Endothelial cell of umbilical vein (primary cell): Measurements from ENCODE around the gene BCAS3. TPM values are rescaled to one million over a fixed set of nuclear protein-coding genes. Genes with fewer than 3 reads are reported as not detected.

ENCODE experiments used
- BruUV-seq: library from RNA; stranded (reverse); fragments of 400-500 nt; replicated peaks from 2 replicates; lab custom pipeline; 2021; lab: Mats Ljungman, UMichigan
- CTCF ChIA-PET: fragments of 300-600, 350-600 bp; sonication (Branson Sonifier 250); formaldehyde crosslinking; loops from one replicate; lab custom pipeline; 2021; ENCODE audit warnings: antibody characterized with exemption, inconsistent platforms; lab: Charles Lee
- POLR2A ChIA-PET: fragments of 300-600, 350-600 bp; sonication (Branson Sonifier 250); formaldehyde crosslinking; loops from one replicate; lab custom pipeline; 2021; ENCODE audit warnings: antibody characterized with exemption, inconsistent platforms; lab: Charles Lee
- DNase-seq: peaks from one replicate; pipeline ENCODE4 v3.0.0-alpha.2; 2011; ENCODE audit warnings: low read depth, low spot score
- FAIRE-seq: peaks from 2 replicates; lab custom pipeline; 2011; peaks lifted over from hg19 to GRCh38; lab: Jason Lieb, UNC
- H2AFZ ChIP-seq: 2 replicates; pipeline ENCODE4 v1.6.0; 2012; ENCODE audit warnings: low read depth, low read length, control low read depth, inconsistent platforms
- H3K27ac ChIP-seq: 2 replicates; pipeline ENCODE4 v1.5.1; 2011; ENCODE audit warnings: low read depth, mild to moderate bottlenecking, control low read depth, low read length, moderate library complexity; ENCODE audit not compliant: insufficient read depth
- H3K27me3 ChIP-seq, 2 experiments: 2 replicates each; pipeline versions ENCODE4 v1.6.0 to v1.6.1; 2011; ENCODE audit warnings: low read length in 2 of 2, mixed read lengths in 1 of 2; ENCODE audit not compliant: control insufficient read depth in 2 of 2, insufficient read depth in 2 of 2
- H3K36me3 ChIP-seq, 2 experiments: 2 replicates in 1 of 2; 3 replicates in 1 of 2; pipeline ENCODE4 v1.5.1; 2011; ENCODE audit warnings: low read length in 2 of 2, mild to moderate bottlenecking in 1 of 2, moderate library complexity in 1 of 2; ENCODE audit not compliant: control insufficient read depth in 2 of 2, insufficient read depth in 2 of 2; ENCODE audit errors: extremely low read depth in 1 of 2
- H3K4me1 ChIP-seq: 3 replicates; pipeline ENCODE4 v1.5.1; 2011; ENCODE audit warnings: mild to moderate bottlenecking, low read length; ENCODE audit not compliant: control insufficient read depth, insufficient read depth; ENCODE audit errors: extremely low read depth
- H3K4me2 ChIP-seq: 2 replicates; pipeline ENCODE4 v1.6.1; 2011; ENCODE audit warnings: low read length, control low read depth, mixed read lengths; ENCODE audit not compliant: insufficient read depth
- H3K4me3 ChIP-seq, 3 experiments: fragments of 200-600 bp in 1 of 3; sonication (generic), shearing (Covaris generic) in 1 of 3; replicated peaks in 1 of 3; 2 replicates each; pipeline ENCODE4 v1.5.1; 2011 to 2016; ENCODE audit warnings: control low read depth in 3 of 3, low read length in 3 of 3, mild to moderate bottlenecking in 2 of 3, inconsistent platforms in 1 of 3, low read depth in 1 of 3, moderate library complexity in 1 of 3; ENCODE audit not compliant: insufficient read depth in 1 of 3
- H3K79me2 ChIP-seq: 2 replicates; pipeline ENCODE4 v1.6.0; 2012; ENCODE audit warnings: low read length, inconsistent platforms; ENCODE audit not compliant: control insufficient read depth, insufficient read depth
- H3K9ac ChIP-seq: replicated peaks from 2 replicates; pipeline ENCODE3; 2011; ENCODE audit warnings: low read length, control low read depth; ENCODE audit not compliant: insufficient read depth; ENCODE audit errors: extremely low read depth
- H3K9me1 ChIP-seq: replicated peaks from 3 replicates; pipeline ENCODE4 v1.6.0; 2011; ENCODE audit warnings: mild to moderate bottlenecking, low read length; ENCODE audit not compliant: control insufficient read depth, insufficient read depth; ENCODE audit errors: extremely low read depth
- H3K9me3 ChIP-seq: replicated peaks from 2 replicates; pipeline ENCODE4 v1.5.1; 2012; ENCODE audit warnings: low read length, inconsistent platforms; ENCODE audit not compliant: control insufficient read depth, insufficient read depth
- H4K20me1 ChIP-seq: replicated peaks from 2 replicates; pipeline ENCODE3; 2011; ENCODE audit warnings: mild to moderate bottlenecking, low read length; ENCODE audit not compliant: control insufficient read depth, insufficient read depth; ENCODE audit errors: extremely low read depth
- CTCF ChIP-seq, 2 donors: IDR thresholded peaks; 1 replicate in 1 of 2; 2 replicates in 1 of 2; pipeline ENCODE4 v1.5.1; 2011; ENCODE audit warnings: low read length in 2 of 2, mild to moderate bottlenecking in 2 of 2, moderate library complexity in 2 of 2, control low read depth in 1 of 2, inconsistent platforms in 1 of 2, low read depth in 1 of 2; ENCODE audit not compliant: insufficient read depth in 1 of 2; ENCODE audit errors: extremely low read depth in 1 of 2
- EZH2 ChIP-seq: IDR thresholded peaks from 2 replicates; pipeline ENCODE4 v1.6.1; 2012; ENCODE audit warnings: borderline replicate concordance, low read depth, mild to moderate bottlenecking, moderate library complexity, low read length, inconsistent platforms; ENCODE audit not compliant: severe bottlenecking
- FOS ChIP-seq: IDR thresholded peaks from 2 replicates; pipeline ENCODE4 v1.6.1; 2011; ENCODE audit warnings: mild to moderate bottlenecking, low read length, moderate library complexity, borderline replicate concordance; ENCODE audit not compliant: insufficient read depth
- GATA2 ChIP-seq: IDR thresholded peaks from 2 replicates; pipeline ENCODE4 v1.7.0; 2011; ENCODE audit warnings: low read depth, mild to moderate bottlenecking, moderate library complexity, mixed read lengths, low read length; ENCODE audit not compliant: insufficient read length, insufficient read depth
- JUN ChIP-seq: IDR thresholded peaks from 2 replicates; pipeline ENCODE4 v1.6.1; 2011; ENCODE audit warnings: borderline replicate concordance, low read depth; ENCODE audit not compliant: insufficient read length, insufficient read depth
- MAX ChIP-seq: IDR thresholded peaks from 2 replicates; pipeline ENCODE4 v1.6.1; 2011; ENCODE audit not compliant: insufficient read depth, insufficient read length
- MYC ChIP-seq: IDR thresholded peaks from one replicate; pipeline ENCODE4 v1.6.1; 2011; ENCODE audit warnings: mild to moderate bottlenecking, low read depth, low read length
- POLR2A ChIP-seq: IDR thresholded peaks from 2 replicates; pipeline ENCODE4 v1.6.1; 2012; ENCODE audit warnings: low read depth, mild to moderate bottlenecking, control low read depth, low read length
- POLR2AphosphoS5 ChIP-seq: IDR thresholded peaks from 2 replicates; pipeline ENCODE4 v1.6.1; 2012; ENCODE audit warnings: low read depth, mild to moderate bottlenecking, control low read depth, low read length, moderate library complexity; ENCODE audit not compliant: insufficient read depth
- dilution Hi-C: fragments of 300-500 bp; cut with MboI; formaldehyde crosslinking; loops from one replicate; pipeline ENCODE4 v1.15.0; 2019; ENCODE audit warnings: low sequenced_read_pairs; ENCODE audit not compliant: extremely low pct_ligation_motif_present
- intact Hi-C: fragments of 100-400 bp; cut with micrococcal nuclease; formaldehyde crosslinking; loops from one replicate; pipeline ENCODE4 v1.10.0; 2022
- polyA plus RNA-seq, 4 experiments: library from polyadenylated mRNA; depleted of rRNA in 3 of 4; stranded (reverse) in 3 of 4; unstranded in 1 of 4; fragments of >200 nt; gene quantifications; 2 replicates each; pipeline versions ENCODE4 v1.2.1 to v1.2.3, GENCODE V29; 2011 to 2012; ENCODE audit warnings: missing spikeins in 1 of 4
- total RNA-seq: library from RNA; stranded (reverse); gene quantifications from 2 replicates; pipeline ENCODE4 v1.2.3, GENCODE V29; 2021

Gene BCAS3
- total and polyA plus RNA-seq, 2 donors (not counting 3 experiments of a cell fraction or from before 2014, with no cell fraction given) = 8.2 to 16.0 TPM

GRCh38 chr17:61431594-61432311, 754.1 kb downstream of the BCAS3 start:
- H3K9me1 ChIP-seq = no peaks in the 10 kb centered on the region
- H3K79me2 ChIP-seq = no peaks in the 10 kb centered on the region
- dilution Hi-C loops = no loop called here
- H3K4me2 ChIP-seq = no peak overlapping the region
- DNase-seq = no peak
- H3K9ac ChIP-seq = no peak overlapping the region
- no peaks in the 10 kb centered on the region for H3K4me1 ChIP-seq
- intact Hi-C loops = no loop called here
- no TSS peak for BruUV-seq
- no peak for FAIRE-seq
- no peak overlapping the region for H2AFZ ChIP-seq
- CTCF ChIA-PET = no interaction called here
- H3K36me3 ChIP-seq = no peaks in the 10 kb centered on the region
- POLR2A ChIA-PET = no interaction called here
- H4K20me1 ChIP-seq = no peaks in the 10 kb centered on the region
- no peak overlapping the region for H3K27ac ChIP-seq
- H3K4me3 ChIP-seq = no peak overlapping the region
- no peak for TF ChIP-seq POLR2AphosphoS5
- no peak for TF ChIP-seq EZH2
- TF ChIP-seq JUN = no peak
- TF ChIP-seq MAX = no peak
- no peak for TF ChIP-seq CTCF (IDR thresholded peaks at IDR 0.05; ENCODE audit: extremely low read depth in 1 of 2, insufficient read depth in 1 of 2, low read depth in 1 of 2, low read length in 2 of 2)
- no peak for TF ChIP-seq MYC
- TF ChIP-seq FOS = no peak
- TF ChIP-seq POLR2A = no peak
- no peak for TF ChIP-seq GATA2
- peaks cover 4% of the 10 kb centered on the region in 2 experiments for H3K27me3 ChIP-seq
- H3K9me3 ChIP-seq = no peaks in the 10 kb centered on the region
